Placental epithelial cell (primary cell): ENCODE data around the gene TFAM. TPM values are rescaled to one million over a fixed set of nuclear protein-coding genes. Genes with fewer than 3 reads are reported as not detected.

Source experiments
- total RNA-seq: library from RNA; depleted of rRNA; stranded (reverse); fragments of >200 nt; gene quantifications from 2 replicates; pipeline ENCODE4 v1.2.3, GENCODE V29; 2012

TFAM gene
- total RNA-seq: 14.1 and 15.3 TPM in 2 replicates

DNA sequence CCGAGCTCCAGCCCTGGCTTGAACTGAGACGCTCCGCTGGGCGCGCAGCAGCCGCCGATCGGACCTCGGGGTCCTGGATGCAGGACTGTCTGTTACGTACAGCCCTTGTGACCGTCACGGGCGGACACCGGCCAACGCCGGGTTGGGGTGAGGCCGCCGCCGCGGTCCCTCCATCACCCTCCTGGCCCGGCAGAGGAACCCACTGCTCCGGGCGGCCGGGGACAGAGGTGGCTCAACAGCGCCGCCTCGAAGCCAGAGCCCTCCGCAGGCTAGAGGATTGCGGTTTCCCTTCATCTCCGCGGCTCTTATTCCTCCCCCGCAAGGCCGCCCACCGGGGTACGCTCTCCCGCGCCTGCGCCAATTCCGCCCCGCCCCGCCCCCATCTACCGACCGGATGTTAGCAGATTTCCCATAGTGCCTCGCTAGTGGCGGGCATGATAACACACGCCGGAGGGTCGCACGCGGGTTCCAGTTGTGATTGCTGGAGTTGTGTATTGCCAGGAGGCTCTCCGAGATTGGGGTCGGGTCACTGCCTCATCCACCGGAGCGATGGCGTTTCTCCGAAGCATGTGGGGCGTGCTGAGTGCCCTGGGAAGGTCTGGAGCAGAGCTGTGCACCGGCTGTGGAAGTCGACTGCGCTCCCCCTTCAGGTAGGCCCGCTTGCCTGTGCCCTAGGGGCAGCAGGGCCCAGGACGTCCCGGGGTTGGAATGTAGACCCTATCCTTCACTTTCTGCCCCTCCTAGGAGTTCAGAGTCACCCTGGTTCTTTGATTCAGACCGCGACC is at the start of gene TFAM:
TSS of gene TFAM (plus strand) at position 412 of the 785 bp plus-strand sequence. CDS start at position 550, 138 bp downstream.

Other genes starting within 250 kb of the TFAM start
- gene IPMK, start 117.5 kb upstream of the TFAM start, total RNA-seq: 6.7 and 7.2 TPM in 2 replicates
- 6.4 and 13.0 TPM in 2 replicates for gene CISD1, start 116.2 kb upstream of the TFAM start, total RNA-seq
- 9.8 and 12.9 TPM in 2 replicates for gene UBE2D1, start 50.4 kb upstream of the TFAM start, total RNA-seq
- gene BICC1, start 127.5 kb downstream of the TFAM start, total RNA-seq: 0.39 TPM in 1 of 2 replicates, not detected in the other